ENCODE results near the gene ASPN. TPM values are rescaled to one million over a fixed set of nuclear protein-coding genes. Genes with fewer than 3 reads are reported as not detected.

Gene ASPN
- total and polyA plus RNA-seq, 9 of the 15 experiments (the other 6 are each of a cell fraction or from before 2014, with no cell fraction given): 0.03 to 0.07 TPM; not detected in 7

DNA sequence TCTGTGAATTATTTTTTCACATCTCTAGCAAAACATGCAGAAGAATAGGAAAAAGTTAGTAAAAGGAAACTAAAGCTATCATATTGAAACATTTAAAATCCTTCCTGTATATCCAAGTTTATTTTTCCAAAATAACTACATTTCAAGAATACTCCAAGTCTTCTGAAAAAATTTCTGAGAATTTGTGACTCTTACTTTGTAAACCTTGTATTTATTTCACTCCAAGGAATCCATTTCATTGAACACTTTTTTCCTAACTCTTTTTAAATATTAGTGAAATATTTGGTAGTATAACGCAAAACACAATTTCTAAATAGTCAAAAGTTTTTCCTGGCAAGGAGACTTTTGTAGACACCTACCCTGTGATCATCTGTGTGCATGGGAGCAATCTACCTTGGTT is 34.2 kb upstream of the ASPN start:
- no peaks in the 10 kb centered on the region for H3K9me3 ChIP-seq (replicated peaks; ENCODE audit: control insufficient read depth, insufficient read depth, low read depth, low read length)
- ATAC-seq (no peak), FAIRE-seq (no peak), DNase-seq (ENCODE audit: extremely low read depth in 1 of 4, low spot score in 3 of 4) (no peak)
- no peaks in the 10 kb centered on the region for H4K20me1 ChIP-seq (replicated peaks; ENCODE audit: control insufficient read depth, insufficient read depth, low read length)
- no peaks in the 10 kb centered on the region for H3K79me2 ChIP-seq (ENCODE audit: control insufficient read depth, insufficient read depth, low read length)
- no peaks in the 10 kb centered on the region for H3K27me3 ChIP-seq (ENCODE audit: control insufficient read depth in 2 of 2, insufficient read depth in 2 of 2, low read length in 2 of 2)
- no peak overlapping the region for H2AFZ ChIP-seq (ENCODE audit: low read depth, low read length)
- no peak overlapping the region for H3K4me2 ChIP-seq (ENCODE audit: insufficient read depth, low read length)
- intact Hi-C loops (cut with micrococcal nuclease): no loop called here
- no peaks in the 10 kb centered on the region for H3K9me1 ChIP-seq (ENCODE audit: control insufficient read depth, insufficient read depth, low read length)
- no peaks in the 10 kb centered on the region for H3K36me3 ChIP-seq (ENCODE audit: control insufficient read depth, insufficient read depth, low read length)
- TF ChIP-seq TCF3 (CRISPR knock-in tag; IDR thresholded peaks at IDR 0.05) (no peak), ZNF695 (CRISPR knock-in tag; IDR thresholded peaks at IDR 0.05) (no peak), POLR2AphosphoS2 (IDR thresholded peaks at IDR 0.05; ENCODE audit: low read length) (no peak), POU5F1 (IDR thresholded peaks at IDR 0.05; ENCODE audit: borderline replicate concordance, low read depth, low read length, partially characterized antibody) (no peak), HLTF (IDR thresholded peaks at IDR 0.05) (no peak), NFIX (CRISPR knock-in tag; IDR thresholded peaks at IDR 0.05; ENCODE audit: low read depth) (no peak), TSC22D4 (tag; IDR thresholded peaks at IDR 0.05) (no peak), MAZ (CRISPR knock-in tag; conservative IDR thresholded peaks at IDR 0.05 in 1 of 2, IDR thresholded peaks at IDR 0.05 in 1 of 2) (no peak), ZNF551 (CRISPR knock-in tag; IDR thresholded peaks at IDR 0.05) (no peak), EP400 (IDR thresholded peaks at IDR 0.05) (no peak), NFIC (IDR thresholded peaks at IDR 0.05) (no peak), SOX6 (IDR thresholded peaks at IDR 0.05) (no peak)
- TF ChIP-seq, protein P1, sequence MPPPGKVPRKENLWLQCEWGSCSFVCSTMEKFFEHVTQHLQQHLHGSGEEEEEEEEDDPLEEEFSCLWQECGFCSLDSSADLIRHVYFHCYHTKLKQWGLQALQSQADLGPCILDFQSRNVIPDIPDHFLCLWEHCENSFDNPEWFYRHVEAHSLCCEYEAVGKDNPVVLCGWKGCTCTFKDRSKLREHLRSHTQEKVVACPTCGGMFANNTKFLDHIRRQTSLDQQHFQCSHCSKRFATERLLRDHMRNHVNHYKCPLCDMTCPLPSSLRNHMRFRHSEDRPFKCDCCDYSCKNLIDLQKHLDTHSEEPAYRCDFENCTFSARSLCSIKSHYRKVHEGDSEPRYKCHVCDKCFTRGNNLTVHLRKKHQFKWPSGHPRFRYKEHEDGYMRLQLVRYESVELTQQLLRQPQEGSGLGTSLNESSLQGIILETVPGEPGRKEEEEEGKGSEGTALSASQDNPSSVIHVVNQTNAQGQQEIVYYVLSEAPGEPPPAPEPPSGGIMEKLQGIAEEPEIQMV (tag; conservative IDR thresholded peaks at IDR 0.05; ENCODE audit: low read depth): no peak
- TF ChIP-seq, protein P2, sequence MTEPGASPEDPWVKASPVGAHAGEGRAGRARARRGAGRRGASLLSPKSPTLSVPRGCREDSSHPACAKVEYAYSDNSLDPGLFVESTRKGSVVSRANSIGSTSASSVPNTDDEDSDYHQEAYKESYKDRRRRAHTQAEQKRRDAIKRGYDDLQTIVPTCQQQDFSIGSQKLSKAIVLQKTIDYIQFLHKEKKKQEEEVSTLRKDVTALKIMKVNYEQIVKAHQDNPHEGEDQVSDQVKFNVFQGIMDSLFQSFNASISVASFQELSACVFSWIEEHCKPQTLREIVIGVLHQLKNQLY (CRISPR knock-in tag; conservative IDR thresholded peaks at IDR 0.05): no peak
- TF ChIP-seq, protein P3, sequence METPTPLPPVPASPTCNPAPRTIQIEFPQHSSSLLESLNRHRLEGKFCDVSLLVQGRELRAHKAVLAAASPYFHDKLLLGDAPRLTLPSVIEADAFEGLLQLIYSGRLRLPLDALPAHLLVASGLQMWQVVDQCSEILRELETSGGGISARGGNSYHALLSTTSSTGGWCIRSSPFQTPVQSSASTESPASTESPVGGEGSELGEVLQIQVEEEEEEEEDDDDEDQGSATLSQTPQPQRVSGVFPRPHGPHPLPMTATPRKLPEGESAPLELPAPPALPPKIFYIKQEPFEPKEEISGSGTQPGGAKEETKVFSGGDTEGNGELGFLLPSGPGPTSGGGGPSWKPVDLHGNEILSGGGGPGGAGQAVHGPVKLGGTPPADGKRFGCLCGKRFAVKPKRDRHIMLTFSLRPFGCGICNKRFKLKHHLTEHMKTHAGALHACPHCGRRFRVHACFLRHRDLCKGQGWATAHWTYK (CRISPR knock-in tag; IDR thresholded peaks at IDR 0.05): no peak
- no peak overlapping the region for H3K27ac ChIP-seq (ENCODE audit: extremely low read depth, low read depth, low read length)
- no peaks in the 10 kb centered on the region for H3K4me1 ChIP-seq (replicated peaks in 1 of 2; ENCODE audit: control insufficient read depth in 2 of 2, insufficient read depth in 2 of 2, low read length in 2 of 2)
- in situ Hi-C loops (cut with MboI): no loop called here
- BruUV-seq (replicated peaks): no TSS peak
- 88% methylated on average over 1 of the region's 1 CpG for WGBS (ENCODE audit: insufficient coverage, low coverage, missing lambda C conversion rate)
- H3K9ac ChIP-seq (ENCODE audit: insufficient read depth in 1 of 2, low read depth in 2 of 2, low read length in 2 of 2): no peak overlapping the region
- POLR2A ChIA-PET: no interaction called here
- CTCF ChIA-PET (ENCODE audit: low intra/inter-chr PET ratio): no interaction called here
- H3K4me3 ChIP-seq: no peak overlapping the region

Data from K562 (cell line).